Non-pigmented ciliary epithelial cell (primary cell): ENCODE results near the gene CTRB1.
"Not testable (repeated sequence)": the region's sequence is repeated elsewhere in the genome, so short reads cannot be mapped to it uniquely, and the experiment has no call there.

Source experiments
- DNase-seq: peaks from one replicate; pipeline ENCODE4 v3.0.0-alpha.2; 2010; ENCODE audit warnings: low read depth

Gene CTRB1

GRCh38 chr16:75271441-75272096 lies 52.8 kb downstream of the CTRB1 start:
- no peak for DNase-seq

- DNase-seq: no peak
Measured at GRCh38 chr16:75272097-75272551, 53.3 kb downstream of the CTRB1 start.

- DNase-seq: not testable (repeated sequence)
Measured at GRCh38 chr16:75272629-75273028, 53.8 kb downstream of the CTRB1 start.

GRCh38 chr16:75273054-75273925 lies 54.5 kb downstream of the CTRB1 start:
- no peak for DNase-seq
